Measurements from ENCODE around the gene HELZ2.

Gene HELZ2

DNA sequence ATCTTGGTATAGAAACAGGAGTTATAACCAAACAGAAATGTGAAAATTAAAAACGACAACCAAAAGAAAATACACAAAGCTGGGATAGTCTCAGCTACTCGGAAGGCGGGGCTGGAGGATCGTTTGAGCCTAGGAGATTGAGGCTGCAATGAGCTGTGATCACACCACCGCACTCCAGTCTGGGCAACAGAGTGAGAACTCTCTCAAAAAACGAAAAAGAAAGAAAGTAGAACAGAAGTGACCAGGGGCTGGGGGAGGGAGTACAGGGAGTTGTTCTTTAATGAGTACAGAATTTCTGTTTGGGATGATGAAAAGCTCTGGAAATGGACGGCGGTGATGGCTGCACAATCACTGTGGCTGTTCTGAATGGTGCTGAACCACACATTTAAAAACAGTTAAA is 47.0 kb upstream of the HELZ2 start:
- H3K27ac ChIP-seq (replicated peaks), result no peak overlapping the region
- TF ChIP-seq, protein P1, sequence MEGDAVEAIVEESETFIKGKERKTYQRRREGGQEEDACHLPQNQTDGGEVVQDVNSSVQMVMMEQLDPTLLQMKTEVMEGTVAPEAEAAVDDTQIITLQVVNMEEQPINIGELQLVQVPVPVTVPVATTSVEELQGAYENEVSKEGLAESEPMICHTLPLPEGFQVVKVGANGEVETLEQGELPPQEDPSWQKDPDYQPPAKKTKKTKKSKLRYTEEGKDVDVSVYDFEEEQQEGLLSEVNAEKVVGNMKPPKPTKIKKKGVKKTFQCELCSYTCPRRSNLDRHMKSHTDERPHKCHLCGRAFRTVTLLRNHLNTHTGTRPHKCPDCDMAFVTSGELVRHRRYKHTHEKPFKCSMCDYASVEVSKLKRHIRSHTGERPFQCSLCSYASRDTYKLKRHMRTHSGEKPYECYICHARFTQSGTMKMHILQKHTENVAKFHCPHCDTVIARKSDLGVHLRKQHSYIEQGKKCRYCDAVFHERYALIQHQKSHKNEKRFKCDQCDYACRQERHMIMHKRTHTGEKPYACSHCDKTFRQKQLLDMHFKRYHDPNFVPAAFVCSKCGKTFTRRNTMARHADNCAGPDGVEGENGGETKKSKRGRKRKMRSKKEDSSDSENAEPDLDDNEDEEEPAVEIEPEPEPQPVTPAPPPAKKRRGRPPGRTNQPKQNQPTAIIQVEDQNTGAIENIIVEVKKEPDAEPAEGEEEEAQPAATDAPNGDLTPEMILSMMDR (IDR thresholded peaks at IDR 0.05; ENCODE audit: insufficient read depth, low read length), result no peak
- TF ChIP-seq POLR2AphosphoS5 (IDR thresholded peaks at IDR 0.05; ENCODE audit: low read depth) (no peak), SPI1 (IDR thresholded peaks at IDR 0.05; ENCODE audit: borderline replicate concordance, low read depth) (no peak), GABPA (IDR thresholded peaks at IDR 0.05; ENCODE audit: low read depth) (no peak)
- TF ChIP-seq, protein P2, sequence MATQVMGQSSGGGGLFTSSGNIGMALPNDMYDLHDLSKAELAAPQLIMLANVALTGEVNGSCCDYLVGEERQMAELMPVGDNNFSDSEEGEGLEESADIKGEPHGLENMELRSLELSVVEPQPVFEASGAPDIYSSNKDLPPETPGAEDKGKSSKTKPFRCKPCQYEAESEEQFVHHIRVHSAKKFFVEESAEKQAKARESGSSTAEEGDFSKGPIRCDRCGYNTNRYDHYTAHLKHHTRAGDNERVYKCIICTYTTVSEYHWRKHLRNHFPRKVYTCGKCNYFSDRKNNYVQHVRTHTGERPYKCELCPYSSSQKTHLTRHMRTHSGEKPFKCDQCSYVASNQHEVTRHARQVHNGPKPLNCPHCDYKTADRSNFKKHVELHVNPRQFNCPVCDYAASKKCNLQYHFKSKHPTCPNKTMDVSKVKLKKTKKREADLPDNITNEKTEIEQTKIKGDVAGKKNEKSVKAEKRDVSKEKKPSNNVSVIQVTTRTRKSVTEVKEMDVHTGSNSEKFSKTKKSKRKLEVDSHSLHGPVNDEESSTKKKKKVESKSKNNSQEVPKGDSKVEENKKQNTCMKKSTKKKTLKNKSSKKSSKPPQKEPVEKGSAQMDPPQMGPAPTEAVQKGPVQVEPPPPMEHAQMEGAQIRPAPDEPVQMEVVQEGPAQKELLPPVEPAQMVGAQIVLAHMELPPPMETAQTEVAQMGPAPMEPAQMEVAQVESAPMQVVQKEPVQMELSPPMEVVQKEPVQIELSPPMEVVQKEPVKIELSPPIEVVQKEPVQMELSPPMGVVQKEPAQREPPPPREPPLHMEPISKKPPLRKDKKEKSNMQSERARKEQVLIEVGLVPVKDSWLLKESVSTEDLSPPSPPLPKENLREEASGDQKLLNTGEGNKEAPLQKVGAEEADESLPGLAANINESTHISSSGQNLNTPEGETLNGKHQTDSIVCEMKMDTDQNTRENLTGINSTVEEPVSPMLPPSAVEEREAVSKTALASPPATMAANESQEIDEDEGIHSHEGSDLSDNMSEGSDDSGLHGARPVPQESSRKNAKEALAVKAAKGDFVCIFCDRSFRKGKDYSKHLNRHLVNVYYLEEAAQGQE (IDR thresholded peaks at IDR 0.05; ENCODE audit: insufficient replicate concordance, low read depth), result no peak
- no peak overlapping the region for H3K4me3 ChIP-seq (replicated peaks; ENCODE audit: insufficient read depth, low read length)
- DNase-seq (ENCODE audit: low read depth in 1 of 2, low spot score in 1 of 2), result no peak
- no peaks in the 10 kb centered on the region for H3K27me3 ChIP-seq (ENCODE audit: insufficient read depth, poor library complexity, severe bottlenecking)

DNA sequence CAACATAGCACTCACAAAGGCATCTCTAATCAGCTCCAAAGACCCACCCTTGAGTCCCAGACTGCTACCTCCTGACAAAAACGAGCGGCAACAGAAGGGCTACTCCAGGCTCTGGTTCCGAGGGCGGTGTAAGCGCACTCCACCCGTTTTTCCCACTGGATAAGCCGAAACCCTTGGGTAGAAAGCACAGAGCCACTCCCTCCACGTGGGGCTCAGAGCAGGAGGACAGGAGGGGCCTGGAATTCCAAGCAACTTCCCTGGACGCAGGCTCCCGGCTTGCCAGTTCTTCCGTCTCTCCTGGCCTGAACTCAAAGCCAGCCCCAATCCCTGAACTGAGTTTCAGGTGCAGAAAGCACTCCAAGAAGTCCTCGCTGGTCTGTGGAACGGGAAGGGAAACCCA is 45.5 kb upstream of the HELZ2 start:
- DNase-seq (ENCODE audit: low read depth in 1 of 2, low spot score in 1 of 2), result no peak
- Histone ChIP-seq H3K4me3 (replicated peaks; ENCODE audit: insufficient read depth, low read length) (no peak overlapping the region), H3K27ac (replicated peaks) (no peak overlapping the region), H3K27me3 (ENCODE audit: insufficient read depth, poor library complexity, severe bottlenecking) (no peaks in the 10 kb centered on the region)
- TF ChIP-seq GABPA (IDR thresholded peaks at IDR 0.05; ENCODE audit: low read depth), result no peak
- TF ChIP-seq, protein P2 (IDR thresholded peaks at IDR 0.05; ENCODE audit: insufficient replicate concordance, low read depth), result no peak
- no peak for TF ChIP-seq SPI1 (IDR thresholded peaks at IDR 0.05; ENCODE audit: borderline replicate concordance, low read depth)

DNA sequence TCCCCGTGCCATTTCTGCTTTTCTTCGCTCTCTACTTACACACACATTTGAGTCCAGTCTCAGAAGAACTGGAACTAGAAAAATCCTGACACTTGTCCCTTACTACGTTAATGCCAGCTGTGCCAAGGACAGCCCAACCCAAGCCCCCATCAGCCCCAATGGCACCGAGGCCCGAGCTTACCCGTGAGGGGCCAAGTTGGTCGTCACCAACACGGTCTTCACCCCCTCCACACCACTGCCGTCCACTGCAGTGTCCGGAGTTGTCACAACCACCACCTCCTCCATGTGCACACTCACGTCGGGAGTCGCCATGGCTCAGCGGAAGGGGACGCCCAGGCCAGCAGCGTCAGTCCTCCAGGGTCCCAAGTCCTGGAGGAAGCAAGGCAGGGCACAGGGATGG is 45.0 kb upstream of the HELZ2 start:
- no peak for DNase-seq (ENCODE audit: low read depth in 1 of 2, low spot score in 1 of 2)
- no peak overlapping the region for H3K27ac ChIP-seq (replicated peaks)
- no peaks in the 10 kb centered on the region for H3K27me3 ChIP-seq (ENCODE audit: insufficient read depth, poor library complexity, severe bottlenecking)
- H3K4me3 ChIP-seq (replicated peaks; ENCODE audit: insufficient read depth, low read length), result no peak overlapping the region
- TF ChIP-seq, protein P1 (IDR thresholded peaks at IDR 0.05; ENCODE audit: insufficient read depth, low read length), result no peak
- TF ChIP-seq, protein P2 (IDR thresholded peaks at IDR 0.05; ENCODE audit: insufficient replicate concordance, low read depth), result no peak
- TF ChIP-seq GABPA (IDR thresholded peaks at IDR 0.05; ENCODE audit: low read depth) (no peak), POLR2AphosphoS5 (IDR thresholded peaks at IDR 0.05; ENCODE audit: low read depth) (no peak), SPI1 (IDR thresholded peaks at IDR 0.05; ENCODE audit: borderline replicate concordance, low read depth) (no peak)
